ENCODE measurements around the gene SLC5A2.

SLC5A2 gene

GRCh38 chr16:31477220-31478216 is 5.4 kb upstream of the SLC5A2 start:
- H2BK15ac ChIP-seq (ENCODE audit: low read depth, poor library complexity, severe bottlenecking), result no peak overlapping the region
- peak overlapping the region in 1 of 2 experiments; percentile 75 for H3K18ac ChIP-seq (ENCODE audit: low read depth in 1 of 2, low read length in 2 of 2)
- H4K8ac ChIP-seq (ENCODE audit: low read length), result peak overlapping the region; percentile 3
- H2BK120ac ChIP-seq (ENCODE audit: low read depth, low read length), result no peak overlapping the region
- peak overlapping the region in 1 of 2 experiments; percentile 30 for H2BK12ac ChIP-seq (ENCODE audit: low read length in 2 of 2)
- H2AK5ac ChIP-seq (ENCODE audit: low read length, severe bottlenecking), result no peak overlapping the region
- H3K9ac ChIP-seq (ENCODE audit: low read length), result no peak overlapping the region
- peaks cover 25% of the 10 kb centered on the region for H3K4me1 ChIP-seq (ENCODE audit: control insufficient read depth, insufficient read depth, low read depth, low read length)
- H3K79me1 ChIP-seq (replicated peaks; ENCODE audit: low read length, poor library complexity, severe bottlenecking), result peaks cover 13% of the 10 kb centered on the region
- H3K4ac ChIP-seq (ENCODE audit: low read depth in 1 of 2, low read length in 2 of 2), result peak overlapping the region; percentile 3 to 17
- H3K23ac ChIP-seq (ENCODE audit: low read length in 2 of 2), result no peak overlapping the region
- no peak overlapping the region for H3K14ac ChIP-seq (ENCODE audit: low read length in 2 of 2)
- DNase-seq, result no peak
- WGBS, result 49% methylated on average over 66 of the region's 67 CpGs
- no peak overlapping the region for H3K4me3 ChIP-seq (ENCODE audit: insufficient read depth in 1 of 2, low read depth in 1 of 2, low read length in 2 of 2)
- no peak overlapping the region for H2AFZ ChIP-seq (ENCODE audit: low read depth, low read length)
- peaks cover 0 to 14% of the 10 kb centered on the region in 2 experiments for H3K27me3 ChIP-seq (ENCODE audit: control insufficient read depth in 1 of 2, insufficient read depth in 1 of 2, low read length in 2 of 2)
- no peak overlapping the region for H4K91ac ChIP-seq (ENCODE audit: low read length)
- no peak overlapping the region for H3K4me2 ChIP-seq (ENCODE audit: low read length, poor library complexity, severe bottlenecking)
- no peak overlapping the region for H2BK5ac ChIP-seq (ENCODE audit: low read depth, low read length, poor library complexity, severe bottlenecking)
- H3K27ac ChIP-seq (ENCODE audit: low read length, poor library complexity, severe bottlenecking), result no peak overlapping the region
- H3K36me3 ChIP-seq (ENCODE audit: control insufficient read depth in 1 of 2, insufficient read depth in 2 of 2, low read depth in 1 of 2, low read length in 2 of 2), result peaks cover 51 to 59% of the 10 kb centered on the region in 2 experiments
- H3K9me3 ChIP-seq (ENCODE audit: control insufficient read depth, low read length), result no peaks in the 10 kb centered on the region

GRCh38 chr16:31478956-31479355 is 4.0 kb upstream of the SLC5A2 start:
- Histone ChIP-seq H3K4me2 (ENCODE audit: low read length, poor library complexity, severe bottlenecking) (no peak overlapping the region), H2AK5ac (ENCODE audit: low read length, severe bottlenecking) (no peak overlapping the region), H3K14ac (ENCODE audit: low read length in 2 of 2) (no peak overlapping the region), H3K36me3 (ENCODE audit: control insufficient read depth in 1 of 2, insufficient read depth in 2 of 2, low read depth in 1 of 2, low read length in 2 of 2) (peaks cover 43 to 52% of the 10 kb centered on the region in 2 experiments), H3K4me3 (ENCODE audit: insufficient read depth in 1 of 2, low read depth in 1 of 2, low read length in 2 of 2) (no peak overlapping the region), H3K79me1 (replicated peaks; ENCODE audit: low read length, poor library complexity, severe bottlenecking) (peaks cover 13% of the 10 kb centered on the region), H2BK120ac (ENCODE audit: low read depth, low read length) (no peak overlapping the region), H2BK12ac (ENCODE audit: low read length in 2 of 2) (no peak overlapping the region), H3K18ac (ENCODE audit: low read depth in 1 of 2, low read length in 2 of 2) (no peak overlapping the region), H3K4me1 (ENCODE audit: control insufficient read depth, insufficient read depth, low read depth, low read length) (peaks cover 28% of the 10 kb centered on the region), H3K9ac (ENCODE audit: low read length) (no peak overlapping the region), H4K8ac (ENCODE audit: low read length) (no peak overlapping the region), H2AFZ (ENCODE audit: low read depth, low read length) (no peak overlapping the region), H3K23ac (ENCODE audit: low read length in 2 of 2) (no peak overlapping the region), H3K27ac (ENCODE audit: low read length, poor library complexity, severe bottlenecking) (no peak overlapping the region), H3K27me3 (ENCODE audit: control insufficient read depth in 1 of 2, insufficient read depth in 1 of 2, low read length in 2 of 2) (peaks cover 0 to 23% of the 10 kb centered on the region in 2 experiments), H2BK5ac (ENCODE audit: low read depth, low read length, poor library complexity, severe bottlenecking) (no peak overlapping the region), H4K91ac (ENCODE audit: low read length) (no peak overlapping the region), H2BK15ac (ENCODE audit: low read depth, poor library complexity, severe bottlenecking) (no peak overlapping the region), H3K9me3 (ENCODE audit: control insufficient read depth, low read length) (no peaks in the 10 kb centered on the region), H3K4ac (ENCODE audit: low read depth in 1 of 2, low read length in 2 of 2) (no peak overlapping the region)
- no peak for DNase-seq
- 93% methylated on average over 3 of the region's 3 CpGs for WGBS

GRCh38 chr16:31479751-31480150 is 3.2 kb upstream of the SLC5A2 start:
- 93% methylated on average over 9 of the region's 9 CpGs for WGBS

GRCh38 chr16:31480851-31481536 is 1.9 kb upstream of the SLC5A2 start:
- no peak overlapping the region for H2BK5ac ChIP-seq (ENCODE audit: low read depth, low read length, poor library complexity, severe bottlenecking)
- no peak overlapping the region for H3K23ac ChIP-seq (ENCODE audit: low read length in 2 of 2)
- H4K91ac ChIP-seq (ENCODE audit: low read length), result no peak overlapping the region
- peaks cover 27 to 32% of the 10 kb centered on the region in 2 experiments for H3K36me3 ChIP-seq (ENCODE audit: control insufficient read depth in 1 of 2, insufficient read depth in 2 of 2, low read depth in 1 of 2, low read length in 2 of 2)
- H2AFZ ChIP-seq (ENCODE audit: low read depth, low read length), result no peak overlapping the region
- H2AK5ac ChIP-seq (ENCODE audit: low read length, severe bottlenecking), result no peak overlapping the region
- H3K79me1 ChIP-seq (replicated peaks; ENCODE audit: low read length, poor library complexity, severe bottlenecking), result peaks cover 12% of the 10 kb centered on the region
- no peak overlapping the region for H3K14ac ChIP-seq (ENCODE audit: low read length in 2 of 2)
- H2BK12ac ChIP-seq (ENCODE audit: low read length in 2 of 2), result no peak overlapping the region
- no peak overlapping the region for H3K4me3 ChIP-seq (ENCODE audit: insufficient read depth in 1 of 2, low read depth in 1 of 2, low read length in 2 of 2)
- H3K27me3 ChIP-seq (ENCODE audit: control insufficient read depth in 1 of 2, insufficient read depth in 1 of 2, low read length in 2 of 2), result peaks cover 0 to 40% of the 10 kb centered on the region in 2 experiments
- no peak overlapping the region for H3K4ac ChIP-seq (ENCODE audit: low read depth in 1 of 2, low read length in 2 of 2)
- H3K9ac ChIP-seq (ENCODE audit: low read length), result no peak overlapping the region
- H2BK15ac ChIP-seq (ENCODE audit: low read depth, poor library complexity, severe bottlenecking), result no peak overlapping the region
- H3K9me3 ChIP-seq (ENCODE audit: control insufficient read depth, low read length), result no peaks in the 10 kb centered on the region
- H2BK120ac ChIP-seq (ENCODE audit: low read depth, low read length), result no peak overlapping the region
- H3K18ac ChIP-seq (ENCODE audit: low read depth in 1 of 2, low read length in 2 of 2), result no peak overlapping the region
- H3K4me1 ChIP-seq (ENCODE audit: control insufficient read depth, insufficient read depth, low read depth, low read length), result peaks cover 39% of the 10 kb centered on the region
- no peak overlapping the region for H3K27ac ChIP-seq (ENCODE audit: low read length, poor library complexity, severe bottlenecking)
- DNase-seq, result no peak
- H3K4me2 ChIP-seq (ENCODE audit: low read length, poor library complexity, severe bottlenecking), result no peak overlapping the region
- H4K8ac ChIP-seq (ENCODE audit: low read length), result no peak overlapping the region
- 57% methylated on average over 7 of the region's 7 CpGs for WGBS

More at GRCh38 chr16:31479751-31480150, 3.2 kb upstream of the SLC5A2 start:
- Histone ChIP-seq H2BK120ac (ENCODE audit: low read depth, low read length) (no peak overlapping the region), H4K8ac (ENCODE audit: low read length) (no peak overlapping the region), H3K4me1 (ENCODE audit: control insufficient read depth, insufficient read depth, low read depth, low read length) (peaks cover 32% of the 10 kb centered on the region), H3K4me2 (ENCODE audit: low read length, poor library complexity, severe bottlenecking) (no peak overlapping the region), H3K9me3 (ENCODE audit: control insufficient read depth, low read length) (no peaks in the 10 kb centered on the region), H2BK12ac (ENCODE audit: low read length in 2 of 2) (no peak overlapping the region), H2BK15ac (ENCODE audit: low read depth, poor library complexity, severe bottlenecking) (no peak overlapping the region), H3K14ac (ENCODE audit: low read length in 2 of 2) (no peak overlapping the region), H2AK5ac (ENCODE audit: low read length, severe bottlenecking) (no peak overlapping the region), H2BK5ac (ENCODE audit: low read depth, low read length, poor library complexity, severe bottlenecking) (no peak overlapping the region), H3K79me1 (replicated peaks; ENCODE audit: low read length, poor library complexity, severe bottlenecking) (peaks cover 13% of the 10 kb centered on the region), H3K9ac (ENCODE audit: low read length) (no peak overlapping the region), H3K18ac (ENCODE audit: low read depth in 1 of 2, low read length in 2 of 2) (no peak overlapping the region), H3K36me3 (ENCODE audit: control insufficient read depth in 1 of 2, insufficient read depth in 2 of 2, low read depth in 1 of 2, low read length in 2 of 2) (peaks cover 38 to 44% of the 10 kb centered on the region in 2 experiments), H3K4me3 (ENCODE audit: insufficient read depth in 1 of 2, low read depth in 1 of 2, low read length in 2 of 2) (no peak overlapping the region), H3K27ac (ENCODE audit: low read length, poor library complexity, severe bottlenecking) (no peak overlapping the region), H3K27me3 (ENCODE audit: control insufficient read depth in 1 of 2, insufficient read depth in 1 of 2, low read length in 2 of 2) (peaks cover 0 to 28% of the 10 kb centered on the region in 2 experiments), H3K4ac (ENCODE audit: low read depth in 1 of 2, low read length in 2 of 2) (no peak overlapping the region), H4K91ac (ENCODE audit: low read length) (no peak overlapping the region), H3K23ac (ENCODE audit: low read length in 2 of 2) (peak overlapping the region in 1 of 2 experiments; percentile 43), H2AFZ (ENCODE audit: low read depth, low read length) (no peak overlapping the region)
- DNase-seq, result no peak
